AG09309 (cell line): ENCODE data around the gene CCDC187.

Experiments used
- DNase-seq: peaks from one replicate; pipeline ENCODE4 v3.0.0-alpha.2; 2010; ENCODE audit warnings: low read depth
- H3K4me3 ChIP-seq: 2 replicates; pipeline ENCODE4 v1.5.1; 2011; ENCODE audit warnings: mild to moderate bottlenecking, low read depth, low read length, moderate library complexity; ENCODE audit not compliant: control insufficient read depth
- CTCF ChIP-seq: IDR thresholded peaks from 2 replicates; pipeline ENCODE4 v1.5.1; 2011; ENCODE audit warnings: mild to moderate bottlenecking, low read depth, low read length, inconsistent platforms; ENCODE audit not compliant: insufficient read depth, control insufficient read depth; ENCODE audit errors: missing control alignments

Gene CCDC187

GRCh38 chr9:136297766-136298735 is 5.8 kb downstream of the CCDC187 start:
- H3K4me3 ChIP-seq, result no peak overlapping the region
- TF ChIP-seq CTCF, result no peak
- DNase-seq, result no peak

GRCh38 chr9:136297016-136297691 is 6.7 kb downstream of the CCDC187 start:
- no peak for DNase-seq
- TF ChIP-seq CTCF, result no peak
- no peak overlapping the region for H3K4me3 ChIP-seq

DNA sequence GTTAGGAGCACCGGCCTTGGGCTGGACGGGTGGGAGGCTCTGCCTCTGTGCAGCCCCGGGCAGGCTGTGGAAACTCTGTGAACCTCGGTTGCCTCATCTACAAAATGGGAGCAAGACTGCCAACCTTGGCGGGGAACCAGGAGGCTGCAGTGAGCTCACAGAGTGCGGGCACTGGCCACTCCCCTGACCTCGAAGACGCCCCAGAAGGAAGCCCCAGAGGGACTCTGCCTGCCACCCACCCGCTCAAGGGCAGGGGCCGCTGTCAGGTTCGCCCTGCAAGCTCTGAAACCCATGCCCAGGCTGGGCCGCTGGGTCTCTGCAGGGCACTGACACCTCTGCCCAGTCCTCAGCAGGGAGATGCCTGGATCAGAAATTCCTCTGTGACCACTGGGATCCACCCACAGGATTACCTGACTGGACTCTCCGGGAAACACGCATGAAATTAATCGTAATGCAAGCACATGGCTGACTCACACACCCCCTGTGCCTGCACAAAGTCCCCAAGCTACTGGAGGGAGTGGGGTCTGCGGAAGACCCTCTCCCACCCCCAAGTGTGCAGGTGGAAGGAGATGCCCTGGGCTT is 7.4 kb downstream of the CCDC187 start:
- no peak overlapping the region for H3K4me3 ChIP-seq
- TF ChIP-seq CTCF, result no peak
- no peak for DNase-seq

- no peak for TF ChIP-seq CTCF
- H3K4me3 ChIP-seq, result no peak overlapping the region
- no peak for DNase-seq
Measured at GRCh38 chr9:136295542-136296433, 8.1 kb downstream of the CCDC187 start.

GRCh38 chr9:136295055-136295454 is 8.8 kb downstream of the CCDC187 start:
- TF ChIP-seq CTCF, result no peak
- H3K4me3 ChIP-seq, result no peak overlapping the region
- no peak for DNase-seq

DNA sequence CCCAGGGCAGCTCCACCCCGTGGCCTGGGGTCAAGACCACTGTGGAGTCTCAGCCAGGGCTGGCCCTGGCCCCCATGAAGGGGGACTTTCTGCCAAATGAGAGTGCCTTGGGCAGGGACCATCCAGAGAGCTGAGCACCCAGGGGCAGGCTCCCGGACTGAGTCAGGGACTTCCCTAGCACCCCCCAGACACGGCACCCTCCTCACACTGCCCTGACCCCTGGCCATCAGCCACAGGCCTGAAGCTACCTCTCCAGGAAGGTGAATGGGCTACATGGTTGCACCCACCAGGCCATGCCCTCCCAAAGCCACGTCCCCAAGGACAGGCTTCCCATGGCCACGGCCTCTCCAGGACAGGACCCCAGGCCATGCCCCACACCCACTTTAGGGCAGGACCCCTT is 9.5 kb downstream of the CCDC187 start:
- no peak for TF ChIP-seq CTCF
- DNase-seq, result no peak
- no peak overlapping the region for H3K4me3 ChIP-seq
